ENCODE measurements around the gene RPS25.
"Not testable (repeated sequence)": the region's sequence is repeated elsewhere in the genome, so short reads cannot be mapped to it uniquely, and the experiment has no call there.

Gene RPS25

GRCh38 chr11:119018074-119018938 lies at the start of gene RPS25, which contains the start of gene TRAPPC4:
RPS25 (minus strand) TSS chr11:119018343; CDS start chr11:119018284, 59 bp downstream.
TRAPPC4 (plus strand) TSS chr11:119018766; CDS start chr11:119018796, 30 bp downstream.
- peak; percentile 86 to 88 for DNase-seq

- DNase-seq, result peak; percentile 97
These were observed 49.5 kb upstream of the RPS25 start, which contains the start of gene VPS11 for GRCh38 chr11:119067371-119068222. VPS11 (plus strand) TSS chr11:119067818; CDS start chr11:119067824, 6 bp downstream.

- DNase-seq, result peak in 1 of 2 donors; percentile 25
These were observed 47.2 kb upstream of the RPS25 start for GRCh38 chr11:119065369-119065768.

GRCh38 chr11:119062779-119063178 lies 44.6 kb upstream of the RPS25 start:
- no peak for DNase-seq

GRCh38 chr11:119061256-119061655 lies 43.1 kb upstream of the RPS25 start:
- no peak for DNase-seq

GRCh38 chr11:119059128-119059527 lies 41.0 kb upstream of the RPS25 start:
- DNase-seq, result not testable (repeated sequence)

GRCh38 chr11:119057000-119057769 lies 39.0 kb upstream of the RPS25 start, which contains the start of gene HYOU1:
HYOU1 (minus strand) TSS chr11:119057205; CDS start chr11:119056160, 1,045 bp downstream.
- peak; percentile 99 for DNase-seq

GRCh38 chr11:119056421-119056999 lies 38.4 kb upstream of the RPS25 start:
- peak in 1 of 2 donors; percentile 20 for DNase-seq

GRCh38 chr11:119055901-119056300 lies 37.8 kb upstream of the RPS25 start:
- DNase-seq, result no peak

GRCh38 chr11:119054418-119054817 lies 36.3 kb upstream of the RPS25 start:
- DNase-seq, result no peak

GRCh38 chr11:119052163-119052814 lies 34.1 kb upstream of the RPS25 start:
- DNase-seq, result no peak

GRCh38 chr11:119051440-119052162 lies 33.5 kb upstream of the RPS25 start:
- no peak for DNase-seq

- no peak for DNase-seq
These were observed 30.9 kb upstream of the RPS25 start for GRCh38 chr11:119049081-119049480.

- no peak for DNase-seq
These were observed 30.5 kb upstream of the RPS25 start for GRCh38 chr11:119048644-119049043.

- DNase-seq, result no peak
These were observed 29.1 kb upstream of the RPS25 start for GRCh38 chr11:119047205-119047604.

GRCh38 chr11:119046489-119046888 lies 28.3 kb upstream of the RPS25 start:
- no peak for DNase-seq

- DNase-seq, result no peak
These were observed 26.6 kb upstream of the RPS25 start for GRCh38 chr11:119044708-119045107.

- no peak for DNase-seq
These were observed 24.8 kb upstream of the RPS25 start for GRCh38 chr11:119042927-119043326.

- no peak for DNase-seq
These were observed 23.8 kb upstream of the RPS25 start for GRCh38 chr11:119041821-119042514.

- DNase-seq, result not testable (repeated sequence)
These were observed 21.3 kb upstream of the RPS25 start for GRCh38 chr11:119039471-119039870.

Measured in stimulated activated CD4-positive, alpha-beta T cell treated with anti-CD3 and anti-CD28 coated beads, Interleukin-2, amount 100 ng/mL, for 48 hours (primary cell).